Thoracic aorta (tissue), 2 donors: ENCODE results near the gene DOK6. TPM values are rescaled to one million over a fixed set of nuclear protein-coding genes. Genes with fewer than 3 reads are reported as not detected.

Experiments used
- ATAC-seq: fragments of 150-250 bp; one replicate; pipeline ENCODE4 v1.8.0; 2017; ENCODE audit warnings: low read depth; ENCODE audit not compliant: insufficient number of reproducible peaks, low FRiP score
- DNase-seq: peaks from one replicate; pipeline ENCODE4 v3.0.0-alpha.2; 2020; ENCODE audit warnings: low spot score
- H3K27ac ChIP-seq, 2 donors: fragments of 200-600 bp; sonication (generic); 1 replicate in 1 of 2; 2 replicates in 1 of 2; pipeline ENCODE4 v1.5.1; 2016; ENCODE audit warnings: mild to moderate bottlenecking in 2 of 2, moderate library complexity in 2 of 2
- H3K27me3 ChIP-seq: fragments of 200-600 bp; sonication (generic); replicated peaks from 2 replicates; pipeline ENCODE4 v1.6.0; 2016; ENCODE audit warnings: mild to moderate bottlenecking; ENCODE audit not compliant: insufficient read depth
- H3K36me3 ChIP-seq: fragments of 200-600 bp; sonication (generic); one replicate; pipeline ENCODE4 v1.5.1; 2016
- H3K4me1 ChIP-seq, 2 donors: fragments of 200-600 bp; sonication (generic); 1 replicate in 1 of 2; 2 replicates in 1 of 2; pipeline versions ENCODE4 v1.5.1 to v1.6.0; 2016; ENCODE audit warnings: low read depth in 2 of 2, mild to moderate bottlenecking in 1 of 2; ENCODE audit not compliant: control insufficient read depth in 1 of 2
- H3K4me3 ChIP-seq: fragments of 200-600 bp; sonication (generic); 2 replicates; pipeline ENCODE4 v1.5.1; 2016; ENCODE audit warnings: mild to moderate bottlenecking
- H3K9me3 ChIP-seq: fragments of 200-600 bp; sonication (generic); 2 replicates; pipeline ENCODE4 v1.5.1; 2016
- total RNA-seq, 2 donors: library from RNA; depleted of rRNA; stranded (reverse); fragments of >200 nt; gene quantifications; one replicate each; pipeline versions ENCODE4 v1.1.0 to v1.2.3, GENCODE V29; 2016
- TF ChIP-seq, protein P1 (sequence below): fragments of 200-600 bp; sonication (generic); IDR thresholded peaks from one replicate; pipeline ENCODE4 v1.5.1; 2019; ENCODE audit warnings: antibody characterized with exemption

The DOK6 gene
- total RNA-seq, 2 donors from 2014 or later, result 2.0 to 2.1 TPM

DNA sequence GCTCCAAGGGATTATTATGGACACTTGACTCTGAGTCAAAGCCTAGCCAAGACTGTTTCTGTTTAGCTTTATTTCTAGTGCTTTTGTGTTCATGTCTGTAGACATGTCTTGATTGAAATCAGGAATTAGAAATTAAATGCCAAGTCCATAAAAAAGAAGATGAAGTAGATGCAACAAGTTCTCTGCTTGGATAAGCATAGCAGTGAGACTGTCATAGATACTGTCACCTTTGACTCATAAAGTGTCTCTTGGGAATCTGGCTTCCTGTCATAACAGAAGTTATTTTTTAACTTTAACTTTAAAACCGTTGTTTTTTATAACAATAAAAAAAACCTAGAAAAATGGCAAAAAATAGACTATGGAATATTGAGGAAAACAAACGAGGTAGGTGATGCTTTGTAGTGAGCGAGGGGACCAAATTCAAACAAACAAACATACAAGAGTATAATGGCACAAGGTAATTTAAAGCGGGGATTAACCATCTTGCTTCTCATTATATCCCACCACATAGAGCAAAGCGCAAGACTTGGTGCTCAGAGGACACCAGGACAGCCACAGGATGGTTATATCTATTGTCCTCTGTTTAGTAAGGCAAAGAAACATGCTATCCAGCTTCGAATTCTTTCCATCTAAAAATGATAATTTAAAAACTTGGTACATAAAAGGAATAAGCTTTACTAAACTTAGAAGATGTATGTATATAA, 482.4 kb downstream of the DOK6 start:
- no peaks in the 10 kb centered on the region for H3K9me3 ChIP-seq
- no peak for DNase-seq
- no peaks in the 10 kb centered on the region for H3K4me1 ChIP-seq
- no peak overlapping the region for H3K27ac ChIP-seq
- no peak overlapping the region for H3K4me3 ChIP-seq
- H3K27me3 ChIP-seq, result no peaks in the 10 kb centered on the region
- TF ChIP-seq, protein P1, sequence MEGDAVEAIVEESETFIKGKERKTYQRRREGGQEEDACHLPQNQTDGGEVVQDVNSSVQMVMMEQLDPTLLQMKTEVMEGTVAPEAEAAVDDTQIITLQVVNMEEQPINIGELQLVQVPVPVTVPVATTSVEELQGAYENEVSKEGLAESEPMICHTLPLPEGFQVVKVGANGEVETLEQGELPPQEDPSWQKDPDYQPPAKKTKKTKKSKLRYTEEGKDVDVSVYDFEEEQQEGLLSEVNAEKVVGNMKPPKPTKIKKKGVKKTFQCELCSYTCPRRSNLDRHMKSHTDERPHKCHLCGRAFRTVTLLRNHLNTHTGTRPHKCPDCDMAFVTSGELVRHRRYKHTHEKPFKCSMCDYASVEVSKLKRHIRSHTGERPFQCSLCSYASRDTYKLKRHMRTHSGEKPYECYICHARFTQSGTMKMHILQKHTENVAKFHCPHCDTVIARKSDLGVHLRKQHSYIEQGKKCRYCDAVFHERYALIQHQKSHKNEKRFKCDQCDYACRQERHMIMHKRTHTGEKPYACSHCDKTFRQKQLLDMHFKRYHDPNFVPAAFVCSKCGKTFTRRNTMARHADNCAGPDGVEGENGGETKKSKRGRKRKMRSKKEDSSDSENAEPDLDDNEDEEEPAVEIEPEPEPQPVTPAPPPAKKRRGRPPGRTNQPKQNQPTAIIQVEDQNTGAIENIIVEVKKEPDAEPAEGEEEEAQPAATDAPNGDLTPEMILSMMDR, result no peak
- no peak for ATAC-seq
- H3K36me3 ChIP-seq, result no peaks in the 10 kb centered on the region

DNA sequence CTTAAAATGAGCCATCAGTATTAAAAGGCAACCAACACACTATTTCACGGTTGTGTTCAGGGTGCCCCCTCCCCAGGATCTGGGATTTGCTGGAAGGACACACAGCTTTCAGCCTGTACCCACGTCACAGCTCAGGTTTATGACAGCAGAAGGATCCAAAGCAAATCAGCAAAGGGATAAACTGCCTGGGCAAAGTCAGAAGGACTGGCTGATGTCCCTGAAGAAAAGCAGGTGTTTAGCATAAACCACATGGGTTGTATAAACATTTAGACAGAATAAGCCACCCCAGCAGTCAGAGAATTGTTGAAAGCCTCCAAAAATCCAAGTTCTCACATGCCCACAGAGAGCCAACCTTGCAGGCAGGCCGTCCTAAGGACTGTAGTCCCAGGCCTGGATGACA, 483.1 kb downstream of the DOK6 start:
- Histone ChIP-seq H3K36me3 (no peaks in the 10 kb centered on the region), H3K4me1 (no peaks in the 10 kb centered on the region), H3K4me3 (no peak overlapping the region), H3K9me3 (no peaks in the 10 kb centered on the region), H3K27ac (no peak overlapping the region), H3K27me3 (no peaks in the 10 kb centered on the region)
- TF ChIP-seq, protein P1, result no peak
- DNase-seq (no peak), ATAC-seq (no peak)

DNA sequence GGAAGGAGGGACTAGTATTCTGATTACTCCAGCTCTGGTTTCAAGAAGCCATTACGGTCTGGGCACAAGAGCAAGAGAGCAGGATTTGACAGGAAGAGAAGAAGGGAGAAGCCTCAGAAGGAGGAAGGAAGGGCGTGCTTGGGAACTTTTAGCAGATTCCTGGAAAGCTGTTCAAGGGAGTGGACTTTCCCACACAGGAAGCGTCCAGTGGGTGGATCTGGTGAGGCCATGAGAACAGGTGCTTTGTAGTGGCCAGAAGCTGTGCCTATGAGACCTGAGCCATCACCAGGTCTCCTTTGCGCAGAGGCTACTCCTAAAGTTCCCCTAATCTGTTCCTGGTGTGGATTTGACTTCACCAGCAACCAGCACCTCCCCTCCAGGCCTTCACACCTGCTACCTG, 484.7 kb downstream of the DOK6 start:
- Histone ChIP-seq H3K9me3 (no peaks in the 10 kb centered on the region), H3K27me3 (no peaks in the 10 kb centered on the region), H3K4me3 (no peak overlapping the region), H3K4me1 (no peaks in the 10 kb centered on the region), H3K27ac (no peak overlapping the region), H3K36me3 (no peaks in the 10 kb centered on the region)
- DNase-seq (no peak), ATAC-seq (no peak)
- TF ChIP-seq, protein P1, result no peak

DNA sequence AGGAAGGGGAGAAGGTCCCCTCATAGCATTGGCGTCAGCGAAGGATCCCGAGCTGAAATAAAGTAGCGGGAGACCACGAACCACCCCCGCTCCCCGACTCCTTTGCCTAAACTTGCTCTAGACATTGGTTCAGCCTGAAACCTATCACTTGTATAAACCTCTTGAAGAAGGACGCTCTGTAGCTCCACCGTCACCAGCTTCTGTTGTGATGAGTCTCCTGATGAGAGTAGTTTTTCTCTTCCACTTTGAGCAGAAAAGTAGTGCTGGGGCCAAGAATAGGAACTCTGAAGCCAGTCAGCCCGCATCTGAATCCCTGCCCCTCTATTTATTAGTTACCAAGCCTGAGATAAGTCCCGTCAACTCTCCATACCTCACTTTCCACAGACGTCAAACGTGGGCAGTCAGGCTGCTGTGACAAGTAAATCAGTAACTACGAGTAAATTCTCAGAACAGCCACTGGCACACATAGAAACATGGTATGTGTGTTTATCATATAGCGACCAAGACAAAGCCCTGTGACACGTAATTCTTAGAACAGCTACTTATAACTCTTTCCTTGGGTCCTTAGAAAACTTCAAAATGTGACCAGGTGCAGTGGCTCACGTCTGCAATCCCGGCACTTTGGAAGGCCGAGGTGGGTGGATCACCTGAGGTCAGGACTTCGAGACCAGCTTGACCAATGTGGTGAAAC, 485.3 kb downstream of the DOK6 start:
- no peak overlapping the region for H3K27ac ChIP-seq
- no peak for ATAC-seq

DNA sequence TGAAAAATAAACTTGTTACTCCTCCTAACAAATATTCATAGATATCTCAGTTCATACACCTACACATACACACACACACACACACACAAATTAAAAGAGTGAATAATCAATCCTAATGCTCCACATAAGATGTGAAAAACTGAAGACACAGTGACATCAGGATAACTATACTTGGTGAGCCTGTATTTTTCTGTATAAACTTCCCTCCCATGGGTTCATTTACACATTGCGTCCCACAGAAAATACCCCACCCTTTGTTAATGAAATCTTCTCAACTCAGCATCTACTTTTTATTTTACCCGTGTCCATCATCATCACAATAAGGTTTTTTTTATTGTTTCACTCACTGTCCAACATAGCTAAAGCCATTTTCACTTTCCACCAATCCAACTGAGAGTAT, 486.6 kb downstream of the DOK6 start:
- TF ChIP-seq, protein P1, result no peak
- H3K36me3 ChIP-seq, result no peaks in the 10 kb centered on the region
- no peak overlapping the region for H3K27ac ChIP-seq
- no peak overlapping the region for H3K4me3 ChIP-seq
- H3K27me3 ChIP-seq, result no peaks in the 10 kb centered on the region
- DNase-seq (no peak), ATAC-seq (no peak)
- H3K9me3 ChIP-seq, result no peaks in the 10 kb centered on the region
- H3K4me1 ChIP-seq, result no peaks in the 10 kb centered on the region

More for the DNA sequence above, 485.3 kb downstream of the DOK6 start:
- no peaks in the 10 kb centered on the region for H3K36me3 ChIP-seq
- no peaks in the 10 kb centered on the region for H3K9me3 ChIP-seq
- DNase-seq, result no peak
- H3K4me1 ChIP-seq, result no peaks in the 10 kb centered on the region
- H3K4me3 ChIP-seq, result no peak overlapping the region
- H3K27me3 ChIP-seq, result no peaks in the 10 kb centered on the region
- TF ChIP-seq, protein P1, result no peak
